ENCODE measurements around the gene DNMT1.

- TF ChIP-seq GATA2 (IDR thresholded peaks at IDR 0.05; ENCODE audit: low read depth, low read length) (no peak), GATA3 (IDR thresholded peaks at IDR 0.05; ENCODE audit: low read depth, low read length) (no peak)
These were observed 39.2 kb upstream of the DNMT1 start for GRCh38 chr19:10233946-10234345.
